K562 (cell line): ENCODE measurements around the gene GLP2R.

Experiments
- BCL6 ChIP-seq: fragments of 250-450 bp; sonication (Bioruptor Pico); IDR thresholded peaks from 2 replicates; pipeline ENCODE4 v1.4.0; 2020
- CTCF ChIP-seq, 3 experiments: IDR thresholded peaks in 2 of 3; conservative IDR thresholded peaks in 1 of 3; 2 replicates each; pipeline ENCODE4 v1.5.1; 2011 to 2012; ENCODE audit warnings: low read length in 3 of 3, mild to moderate bottlenecking in 3 of 3, control low read depth in 2 of 3, improper control_type of control experiment in 1 of 3, inconsistent platforms in 1 of 3, low read depth in 1 of 3, mixed read lengths in 1 of 3, moderate library complexity in 1 of 3; ENCODE audit not compliant: insufficient read depth in 2 of 3
- ELK1 ChIP-seq: sonication (generic); formaldehyde crosslinking; IDR thresholded peaks from 2 replicates; pipeline ENCODE4 v1.8.1; 2022; ENCODE audit warnings: missing genetic modification reagents
- FOXO4 ChIP-seq: fragments of 450-650 bp; formaldehyde crosslinking; IDR thresholded peaks from 2 replicates; pipeline ENCODE4 v1.4.0; 2020; ENCODE audit warnings: mild to moderate bottlenecking, moderate library complexity
- JUN ChIP-seq, 2 experiments: sonication (generic) in 1 of 2; formaldehyde crosslinking in 1 of 2; IDR thresholded peaks; 2 replicates each; pipeline versions ENCODE4 v1.6.1 to v1.8.0; 2012 to 2022; ENCODE audit warnings: borderline replicate concordance in 2 of 2, mild to moderate bottlenecking in 2 of 2, improper control_type of control experiment in 1 of 2, low read depth in 1 of 2, low read length in 1 of 2, missing genetic modification reagents in 1 of 2
- POLR2A ChIP-seq: fragments of 450-650 bp; conservative IDR thresholded peaks from 2 replicates; pipeline ENCODE4 v1.6.1; 2016
- SIN3A ChIP-seq, 2 experiments: fragments of 150-350 bp in 1 of 2; IDR thresholded peaks; 2 replicates each; pipeline ENCODE4 v1.6.1; 2011 to 2016; ENCODE audit warnings: borderline replicate concordance in 2 of 2, low read depth in 2 of 2, low read length in 2 of 2, mild to moderate bottlenecking in 2 of 2, moderate library complexity in 2 of 2; ENCODE audit not compliant: control insufficient read depth in 1 of 2
- TOE1 ChIP-seq, 2 experiments: fragments of 450-650 bp in 1 of 2; sonication (generic) in 1 of 2; formaldehyde crosslinking in 1 of 2; IDR thresholded peaks; 2 replicates each; pipeline versions ENCODE4 v1.7.1 to v1.8.0; 2016 to 2022; ENCODE audit warnings: borderline replicate concordance in 2 of 2, mild to moderate bottlenecking in 2 of 2, antibody characterized with exemption in 1 of 2, inconsistent platforms in 1 of 2, low read depth in 1 of 2, missing genetic modification reagents in 1 of 2, moderate library complexity in 1 of 2
- ZBTB11 ChIP-seq, 3 experiments: fragments of 200-800 bp in 1 of 3; fragments of 250-450 bp in 1 of 3; fragments of 450-650 bp in 1 of 3; sonication (Bioruptor Pico) in 1 of 3; sonication (Bioruptor generic) in 1 of 3; formaldehyde crosslinking in 1 of 3; IDR thresholded peaks; 2 replicates each; pipeline versions ENCODE4 v1.6.1 to v1.8.0; 2016 to 2022; ENCODE audit warnings: mild to moderate bottlenecking in 2 of 3, missing genetic modification characterization in 2 of 3, missing compliant biosample characterization in 1 of 3, moderate library complexity in 1 of 3
- ZBTB17 ChIP-seq: fragments of 450-650 bp; formaldehyde crosslinking; IDR thresholded peaks from 2 replicates; pipeline ENCODE4 v1.4.0; 2020; ENCODE audit warnings: mild to moderate bottlenecking
- ZNF830 ChIP-seq: fragments of 250-450 bp; sonication (Bioruptor Pico); IDR thresholded peaks from 2 replicates; pipeline ENCODE4 v1.5.0; 2021; ENCODE audit warnings: mild to moderate bottlenecking

- TF ChIP-seq ZNF830 (CRISPR knock-in tag) (no peak), POLR2A (no peak), ZBTB17 (CRISPR knock-in tag) (no peak), BCL6 (CRISPR knock-in tag) (no peak), SIN3A (IDR thresholded peaks at IDR 0.05; ENCODE audit: borderline replicate concordance in 2 of 2, control insufficient read depth in 1 of 2, low read depth in 2 of 2, low read length in 2 of 2) (no peak), ZBTB11 (CRISPR knock-in tag; IDR thresholded peaks at IDR 0.05) (no peak), CTCF (IDR thresholded peaks at IDR 0.05 in 2 of 3, conservative IDR thresholded peaks at IDR 0.05 in 1 of 3; ENCODE audit: insufficient read depth in 2 of 3, low read depth in 1 of 3, low read length in 3 of 3) (no peak), TOE1 (IDR thresholded peaks at IDR 0.05; ENCODE audit: borderline replicate concordance) (no peak), TOE1 (CRISPR knock-in tag; IDR thresholded peaks at IDR 0.05; ENCODE audit: borderline replicate concordance, low read depth) (no peak), JUN (IDR thresholded peaks at IDR 0.05; ENCODE audit: borderline replicate concordance, low read depth, low read length) (no peak), JUN (CRISPR knock-in tag; IDR thresholded peaks at IDR 0.05; ENCODE audit: borderline replicate concordance) (no peak), FOXO4 (CRISPR knock-in tag) (no peak), ELK1 (no peak)
Measured at GRCh38 chr17:9913476-9913875, 87.8 kb downstream of the GLP2R start.
